GM12875 (cell line): Measurements from ENCODE around the gene USP3.
"Not testable (repeated sequence)": the region's sequence is repeated elsewhere in the genome, so short reads cannot be mapped to it uniquely, and the experiment has no call there.

Source experiments
- H3K4me3 ChIP-seq: one replicate; pipeline ENCODE4 v1.5.1; 2011; ENCODE audit warnings: low read depth, low read length, control low read depth
- TF ChIP-seq, protein P1 (sequence below): IDR thresholded peaks from 2 replicates; pipeline ENCODE4 v1.5.1; 2011; ENCODE audit warnings: low read depth, mild to moderate bottlenecking, control low read depth, inconsistent platforms, low read length, moderate library complexity, borderline replicate concordance; ENCODE audit not compliant: insufficient read depth

Gene USP3

DNA sequence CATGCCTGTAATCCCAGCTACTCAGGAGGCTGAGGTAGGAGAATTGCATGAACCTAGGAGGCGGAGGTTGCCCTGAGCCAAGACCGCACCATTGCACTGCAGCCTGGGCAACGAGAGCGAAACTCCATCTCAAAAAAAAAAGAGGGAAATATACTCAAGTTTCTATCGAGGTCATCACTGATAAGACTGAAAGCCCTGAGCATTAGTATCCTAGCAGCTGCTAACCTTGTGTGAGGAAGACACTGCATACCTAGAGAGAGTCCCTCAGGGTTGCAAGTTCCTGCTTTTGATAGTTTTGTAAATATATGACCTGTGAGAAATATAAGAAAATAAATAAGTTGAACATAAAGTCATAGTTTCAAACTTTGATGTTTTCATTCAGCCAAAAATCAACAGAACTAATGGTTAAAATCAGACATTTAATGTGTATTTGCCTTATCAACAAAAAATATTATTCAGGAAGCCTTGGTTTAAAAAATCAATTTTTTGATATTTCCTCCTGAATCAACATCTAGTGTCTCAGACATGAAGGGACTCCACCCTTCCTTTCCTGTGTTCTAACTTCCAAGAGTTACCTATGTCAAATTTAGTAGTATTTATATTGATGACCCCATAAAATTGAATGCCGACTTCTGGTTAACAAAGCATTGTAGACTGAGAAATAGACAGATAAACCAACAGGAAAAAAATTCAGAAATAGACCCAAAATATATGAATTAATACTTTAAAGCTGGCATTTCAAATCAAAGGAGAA lies 19.8 kb upstream of the USP3 start:
- TF ChIP-seq, protein P1, sequence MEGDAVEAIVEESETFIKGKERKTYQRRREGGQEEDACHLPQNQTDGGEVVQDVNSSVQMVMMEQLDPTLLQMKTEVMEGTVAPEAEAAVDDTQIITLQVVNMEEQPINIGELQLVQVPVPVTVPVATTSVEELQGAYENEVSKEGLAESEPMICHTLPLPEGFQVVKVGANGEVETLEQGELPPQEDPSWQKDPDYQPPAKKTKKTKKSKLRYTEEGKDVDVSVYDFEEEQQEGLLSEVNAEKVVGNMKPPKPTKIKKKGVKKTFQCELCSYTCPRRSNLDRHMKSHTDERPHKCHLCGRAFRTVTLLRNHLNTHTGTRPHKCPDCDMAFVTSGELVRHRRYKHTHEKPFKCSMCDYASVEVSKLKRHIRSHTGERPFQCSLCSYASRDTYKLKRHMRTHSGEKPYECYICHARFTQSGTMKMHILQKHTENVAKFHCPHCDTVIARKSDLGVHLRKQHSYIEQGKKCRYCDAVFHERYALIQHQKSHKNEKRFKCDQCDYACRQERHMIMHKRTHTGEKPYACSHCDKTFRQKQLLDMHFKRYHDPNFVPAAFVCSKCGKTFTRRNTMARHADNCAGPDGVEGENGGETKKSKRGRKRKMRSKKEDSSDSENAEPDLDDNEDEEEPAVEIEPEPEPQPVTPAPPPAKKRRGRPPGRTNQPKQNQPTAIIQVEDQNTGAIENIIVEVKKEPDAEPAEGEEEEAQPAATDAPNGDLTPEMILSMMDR, result no peak
- H3K4me3 ChIP-seq, result no peak overlapping the region

DNA sequence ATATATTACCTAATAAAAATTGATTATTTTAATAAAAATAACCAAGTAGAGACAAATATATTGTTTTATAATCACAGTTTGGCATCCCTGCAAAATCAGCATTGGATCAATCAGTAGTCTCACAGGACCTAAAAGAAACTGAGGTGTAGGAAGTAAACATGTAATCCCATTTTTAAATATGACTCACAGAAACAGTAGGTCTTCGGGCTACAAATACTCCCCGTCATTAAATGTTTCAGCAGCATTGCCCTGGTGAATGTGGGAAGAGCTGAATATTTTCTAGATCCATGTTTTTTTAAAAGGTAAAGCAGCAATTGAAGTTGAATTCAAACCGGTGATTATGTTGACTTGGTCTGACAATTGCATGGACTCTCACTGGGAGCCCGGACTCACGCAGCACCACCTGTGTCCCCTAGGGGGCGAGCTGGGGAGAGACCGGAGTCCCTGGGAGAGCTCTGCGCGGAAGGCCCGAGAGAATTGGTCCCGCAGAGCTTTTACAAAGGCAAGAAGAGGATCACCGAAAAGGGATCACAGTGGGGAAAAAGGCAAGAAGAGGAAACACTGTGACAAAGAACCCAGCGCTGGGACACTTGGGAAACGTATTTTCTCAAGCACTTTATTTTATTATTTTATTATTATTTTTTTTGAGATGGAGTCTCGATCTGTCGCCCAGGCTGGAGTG lies 17.2 kb upstream of the USP3 start:
- H3K4me3 ChIP-seq, result no peak overlapping the region

DNA sequence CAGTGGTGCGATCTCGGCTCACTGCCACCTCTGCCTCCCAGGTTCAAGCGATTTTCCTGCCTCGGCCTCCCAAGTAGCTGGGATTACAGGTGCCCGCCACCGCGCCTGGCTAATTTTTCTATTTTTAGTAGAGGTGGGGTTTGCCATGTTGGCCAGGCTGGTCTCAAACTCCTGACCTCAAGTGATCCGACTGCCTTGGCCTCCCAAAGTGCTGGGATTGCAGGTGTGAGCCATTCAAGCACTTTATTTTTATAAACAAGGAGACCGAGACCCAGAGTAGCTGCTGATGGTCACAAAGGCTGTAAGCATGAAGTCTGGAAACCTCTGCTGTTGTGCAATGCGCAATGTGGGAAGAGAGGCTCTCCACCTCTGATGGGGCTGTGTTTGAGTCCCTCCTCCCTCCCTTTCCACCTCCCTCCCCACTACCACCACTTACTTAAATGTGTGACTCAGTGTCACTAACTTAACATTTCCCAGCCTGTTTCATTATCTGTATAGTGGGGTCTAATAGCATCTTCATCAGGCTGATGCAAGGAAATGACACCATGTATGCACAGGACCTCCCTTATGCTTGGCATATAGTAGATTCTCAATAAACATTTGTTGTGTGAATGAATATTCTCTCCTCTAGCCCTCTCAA lies 16.5 kb upstream of the USP3 start:
- not testable (repeated sequence) for H3K4me3 ChIP-seq

More for the DNA sequence above, 17.2 kb upstream of the USP3 start:
- TF ChIP-seq, protein P1, result peak; percentile 95

DNA sequence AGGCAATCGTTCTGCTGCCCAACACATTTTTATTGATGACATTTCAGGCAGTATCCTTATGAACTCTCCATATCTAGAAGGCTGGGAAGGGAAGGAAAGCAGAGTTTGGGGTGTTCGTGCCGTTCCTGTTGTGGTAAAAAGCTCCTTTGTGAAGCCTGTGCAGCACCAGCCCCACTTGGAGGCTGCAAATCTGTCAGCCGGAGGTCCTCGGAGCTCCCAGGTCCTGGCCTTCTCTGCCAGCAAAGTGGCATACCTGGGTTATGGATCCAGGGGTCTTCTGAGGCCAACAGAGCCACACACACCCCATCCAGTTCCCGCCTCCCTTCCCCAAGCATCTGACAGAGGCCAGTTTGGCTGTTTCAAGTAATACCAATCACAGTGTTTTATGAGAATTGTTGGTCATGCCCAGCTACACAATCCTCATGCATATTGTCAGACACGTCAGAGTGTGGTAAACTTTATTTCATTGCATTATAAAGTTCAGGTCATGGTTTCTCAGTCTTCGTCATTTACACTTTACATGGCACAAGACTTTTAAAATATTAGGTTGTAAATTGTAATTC lies 15.9 kb upstream of the USP3 start:
- TF ChIP-seq, protein P1, result no peak
- no peak overlapping the region for H3K4me3 ChIP-seq

DNA sequence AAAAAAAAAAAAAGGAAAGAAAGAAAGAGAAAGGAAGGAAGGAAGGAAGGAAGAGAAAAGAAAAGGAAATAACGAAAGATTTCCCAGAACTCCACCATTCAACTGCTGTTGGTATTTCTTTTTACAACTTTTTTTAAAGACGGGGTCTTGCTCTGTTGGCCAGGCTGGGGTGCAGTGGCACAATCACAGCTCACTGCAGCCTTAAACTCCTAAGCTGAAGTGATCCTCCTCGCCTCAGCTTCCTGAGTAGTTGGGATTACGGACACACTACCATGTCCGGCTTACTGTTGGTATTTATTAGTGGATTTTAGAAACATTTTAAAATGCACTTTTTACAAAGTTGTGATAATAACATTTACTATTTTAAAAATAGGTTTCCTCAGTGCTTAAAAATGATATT lies 15.0 kb upstream of the USP3 start:
- H3K4me3 ChIP-seq, result no peak overlapping the region
- TF ChIP-seq, protein P1, result no peak

DNA sequence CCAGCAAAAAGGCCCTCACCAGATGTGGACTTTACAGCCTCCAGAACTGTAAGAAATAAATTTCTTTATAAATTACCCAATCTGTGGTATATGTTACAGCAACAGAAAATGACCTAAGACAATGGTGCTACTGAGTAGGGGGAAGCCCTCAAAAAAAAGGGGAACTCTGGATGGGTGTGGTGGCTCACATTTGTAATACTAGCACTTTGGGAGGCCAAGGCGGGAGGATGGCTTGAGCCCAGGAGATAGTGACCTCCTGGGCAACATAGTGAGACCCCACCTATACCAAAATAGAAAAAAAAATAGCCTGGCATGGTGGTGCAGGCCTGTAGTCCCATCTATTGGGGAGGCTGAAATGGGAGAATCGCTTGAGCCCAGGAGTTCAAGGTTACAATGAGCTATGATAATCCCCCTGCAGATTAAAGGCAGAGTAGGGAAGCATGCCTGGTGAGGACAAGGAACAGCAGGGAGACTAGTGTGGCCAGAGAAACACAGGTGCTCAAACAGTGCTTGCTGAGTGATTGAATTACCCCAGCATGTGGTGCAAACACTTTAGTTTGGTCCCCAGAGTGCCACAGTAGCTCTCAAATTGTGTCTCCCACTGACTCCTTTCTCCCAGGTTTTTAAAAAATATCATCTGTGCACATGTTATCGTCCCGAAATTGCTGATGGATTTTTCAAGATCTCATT lies 13.9 kb upstream of the USP3 start:
- TF ChIP-seq, protein P1, result no peak
- no peak overlapping the region for H3K4me3 ChIP-seq
